NCI-H2081 treated with DMSO at 0.1 percent for 48 hours (cell line): ENCODE data around the gene ZNF692.
"Not testable (repeated sequence)": the region's sequence is repeated elsewhere in the genome, so short reads cannot be mapped to it uniquely, and the experiment has no call there.

Experiments
- DNase-seq: peaks from one replicate; lab custom pipeline; 2025; lab: John Stamatoyannopoulos, UW

The ZNF692 gene

GRCh38 chr1:248858891-248859889, at the start of gene ZNF692:
TSS of gene ZNF692 (minus strand) at chr1:248859085. CDS start at chr1:248858309, 776 bp downstream.
- peak; percentile 83 for DNase-seq

- DNase-seq, result no peak
Measured at GRCh38 chr1:248906753-248907661, 48.1 kb upstream of the ZNF692 start.

GRCh38 chr1:248906009-248906752, 47.3 kb upstream of the ZNF692 start, which contains the start of gene PGBD2:
TSS of gene PGBD2 (plus strand) at chr1:248906235. CDS start at chr1:248913863, 7,628 bp downstream.
- DNase-seq, result peak; percentile 68

GRCh38 chr1:248905662-248906008, 46.8 kb upstream of the ZNF692 start:
- no peak for DNase-seq

- no peak for DNase-seq
Measured at GRCh38 chr1:248904437-248905216, 45.7 kb upstream of the ZNF692 start.

- no peak for DNase-seq
Measured at GRCh38 chr1:248901578-248901977, 42.7 kb upstream of the ZNF692 start.

- no peak for DNase-seq
Measured at GRCh38 chr1:248900637-248901036, 41.8 kb upstream of the ZNF692 start.

GRCh38 chr1:248897412-248898337, 38.8 kb upstream of the ZNF692 start:
- no peak for DNase-seq

GRCh38 chr1:248894837-248895236, 36.0 kb upstream of the ZNF692 start:
- DNase-seq, result no peak

GRCh38 chr1:248892590-248892989, 33.7 kb upstream of the ZNF692 start:
- no peak for DNase-seq

- no peak for DNase-seq
Measured at GRCh38 chr1:248891758-248892157, 32.9 kb upstream of the ZNF692 start.

GRCh38 chr1:248890549-248891498, 31.9 kb upstream of the ZNF692 start:
- no peak for DNase-seq

- not testable (repeated sequence) for DNase-seq
Measured at GRCh38 chr1:248889914-248890243, 31.0 kb upstream of the ZNF692 start.

- DNase-seq, result no peak
Measured at GRCh38 chr1:248886237-248886895, 27.5 kb upstream of the ZNF692 start.

- no peak for DNase-seq
Measured at GRCh38 chr1:248885646-248886045, 26.8 kb upstream of the ZNF692 start.

- DNase-seq, result no peak
Measured at GRCh38 chr1:248884632-248885295, 25.9 kb upstream of the ZNF692 start.

GRCh38 chr1:248882427-248882826, 23.5 kb upstream of the ZNF692 start:
- DNase-seq, result not testable (repeated sequence)

- no peak for DNase-seq
Measured at GRCh38 chr1:248881261-248881660, 22.4 kb upstream of the ZNF692 start.
